8988T (cell line): ENCODE data around the gene DNTT.

Experiments used
- DNase-seq: peaks from one replicate; pipeline ENCODE4 v3.0.0; 2011

The DNTT gene

DNA sequence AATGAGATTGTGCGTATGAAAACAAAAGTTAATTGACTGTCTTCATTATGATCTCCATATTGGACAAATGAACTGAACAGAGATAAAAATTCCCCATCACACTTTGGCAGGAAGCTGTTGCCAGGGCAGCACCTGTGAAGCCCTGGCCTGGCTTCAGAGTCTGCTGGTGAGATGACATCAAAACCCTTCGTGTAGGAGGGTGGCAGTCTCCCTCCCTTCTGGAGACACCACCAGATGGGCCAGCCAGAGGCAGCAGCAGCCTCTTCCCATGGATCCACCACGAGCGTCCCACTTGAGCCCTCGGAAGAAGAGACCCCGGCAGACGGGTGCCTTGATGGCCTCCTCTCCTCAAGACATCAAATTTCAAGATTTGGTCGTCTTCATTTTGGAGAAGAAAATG lies at the start of gene DNTT:
Gene DNTT (plus strand): TSS at position 205 of the 400 bp plus-strand sequence. CDS start 64 bp downstream, at position 269.
- no peak for DNase-seq

DNA sequence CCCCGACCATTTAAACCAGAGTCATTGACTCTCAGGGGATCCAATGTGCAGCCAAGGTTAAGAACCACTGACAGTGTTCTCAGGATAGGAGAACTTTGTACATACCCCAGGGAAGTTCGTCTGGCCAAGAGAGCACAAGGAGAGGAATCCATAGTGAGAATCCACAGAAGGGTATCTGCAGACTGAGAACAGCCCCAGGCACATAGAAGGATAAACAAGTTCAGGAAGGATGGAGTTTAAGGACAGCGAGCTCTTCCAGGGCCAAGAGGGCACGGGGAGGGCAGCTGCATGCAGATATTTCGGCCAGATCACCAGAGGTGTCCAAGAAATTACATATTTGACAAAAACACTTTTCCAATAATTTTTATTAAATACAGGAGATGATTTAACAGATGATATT lies 49.3 kb upstream of the DNTT start:
- DNase-seq = no peak

DNA sequence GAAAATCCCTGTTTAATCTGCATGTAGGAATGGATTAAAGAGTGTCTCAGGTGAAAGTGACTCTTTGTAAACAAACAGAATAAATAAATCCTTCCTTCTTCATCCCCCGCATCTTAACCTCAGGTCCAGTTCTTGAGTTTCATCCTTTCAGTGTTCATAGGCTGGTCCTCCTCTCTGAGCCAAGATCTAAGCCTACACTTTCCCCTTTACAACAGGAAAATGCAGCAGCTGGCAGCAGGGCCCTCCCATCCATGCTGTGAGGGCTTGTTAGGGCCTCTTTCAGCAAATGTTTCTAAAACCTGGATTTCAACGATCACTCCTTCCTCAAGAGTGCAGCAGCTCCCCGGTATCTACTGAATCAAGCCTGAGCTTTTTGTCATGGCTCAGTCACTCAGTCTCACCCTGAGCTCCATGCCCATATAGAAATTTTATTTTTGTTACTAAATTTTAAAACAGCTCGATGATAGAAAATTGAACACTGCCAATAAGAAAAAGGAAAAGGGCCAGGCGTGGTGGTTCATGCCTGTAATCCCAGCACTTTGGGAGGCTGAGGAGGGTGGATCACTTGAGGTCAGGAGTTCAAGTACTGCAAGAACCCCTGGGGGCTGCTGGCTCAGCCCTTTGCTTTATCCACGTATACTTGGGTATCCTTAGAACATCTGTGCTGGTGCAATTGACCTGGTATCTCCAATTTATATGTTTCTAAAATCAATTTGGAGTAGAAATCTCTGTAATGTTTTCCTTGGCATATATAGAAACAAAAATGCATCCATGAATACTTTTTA lies 48.5 kb upstream of the DNTT start:
- DNase-seq = no peak

DNA sequence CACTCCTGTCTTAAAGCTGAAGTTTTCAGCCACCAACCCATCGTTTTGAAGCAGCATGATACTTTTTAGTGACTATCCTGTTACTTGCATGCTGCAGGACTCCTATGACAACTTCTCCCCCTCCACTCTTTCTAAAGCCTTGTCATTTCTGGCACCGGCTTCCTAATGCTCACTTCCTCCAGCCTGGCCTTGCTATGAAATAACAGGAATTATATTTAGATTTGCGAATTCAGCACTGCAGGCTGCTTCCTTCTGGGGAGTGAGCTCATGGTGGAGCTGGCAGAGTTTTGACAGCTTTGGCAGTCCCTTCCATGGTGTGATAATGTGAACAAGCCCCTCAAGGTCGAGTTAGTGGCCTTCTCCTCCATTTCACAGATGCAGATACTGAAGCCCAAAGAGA lies 46.3 kb upstream of the DNTT start:
- DNase-seq = no peak

DNA sequence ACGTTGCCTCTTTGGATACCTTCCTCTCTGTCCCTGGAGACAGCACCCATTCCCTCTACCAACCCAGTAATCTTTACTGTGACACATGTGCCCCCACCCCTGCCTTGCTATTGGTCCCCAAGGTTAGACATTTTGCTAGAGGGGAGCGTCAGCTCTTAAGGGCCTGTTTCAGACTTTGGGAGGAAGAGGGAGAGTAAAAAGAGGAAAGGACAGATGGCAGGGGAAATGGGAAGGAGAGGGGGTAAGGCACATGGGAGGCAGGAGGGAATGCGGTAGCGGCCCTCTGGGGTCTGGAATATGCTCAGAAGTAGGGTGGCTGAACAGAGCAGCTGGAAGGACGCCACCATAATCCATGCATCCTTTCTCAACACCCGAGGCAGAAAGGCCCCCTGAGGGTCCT lies 45.1 kb upstream of the DNTT start:
- no peak for DNase-seq

DNA sequence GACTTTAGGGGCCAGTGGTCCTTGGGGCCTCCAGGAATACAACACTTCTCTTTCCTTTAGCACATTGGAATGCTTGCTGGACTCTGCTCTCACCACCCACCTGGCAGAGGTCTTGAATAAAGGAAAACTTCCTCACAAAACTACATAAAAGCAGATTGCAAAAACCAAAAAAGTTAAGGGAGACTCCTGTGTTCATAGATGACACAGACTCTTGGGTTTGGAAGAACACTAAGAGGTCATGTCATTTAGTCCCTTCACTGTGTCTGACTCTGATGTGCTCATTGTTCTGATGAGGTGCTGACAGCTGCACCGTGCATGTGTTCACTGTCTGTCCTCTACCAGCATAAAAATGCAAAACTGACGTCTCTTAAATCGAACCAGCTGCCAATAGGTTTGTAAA lies 44.2 kb upstream of the DNTT start:
- no peak for DNase-seq

DNA sequence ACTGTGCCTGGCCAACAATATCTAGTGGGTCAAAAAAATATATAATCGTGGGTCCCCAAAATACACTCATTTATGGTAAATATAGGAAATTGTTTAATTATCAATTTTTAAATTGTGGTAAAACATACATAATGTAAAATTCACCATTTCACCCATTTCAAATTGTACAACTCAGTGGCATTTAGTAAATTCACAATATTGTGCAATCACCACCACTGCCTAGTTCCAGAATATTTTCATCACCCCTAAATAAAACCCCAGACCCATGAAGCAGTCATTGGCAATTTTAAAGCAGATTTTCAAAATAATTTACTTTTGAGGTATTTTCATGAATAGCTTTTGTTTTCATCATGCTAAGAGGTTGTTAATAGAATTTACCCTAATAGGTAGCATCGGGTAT lies 43.1 kb upstream of the DNTT start:
- no peak for DNase-seq

DNA sequence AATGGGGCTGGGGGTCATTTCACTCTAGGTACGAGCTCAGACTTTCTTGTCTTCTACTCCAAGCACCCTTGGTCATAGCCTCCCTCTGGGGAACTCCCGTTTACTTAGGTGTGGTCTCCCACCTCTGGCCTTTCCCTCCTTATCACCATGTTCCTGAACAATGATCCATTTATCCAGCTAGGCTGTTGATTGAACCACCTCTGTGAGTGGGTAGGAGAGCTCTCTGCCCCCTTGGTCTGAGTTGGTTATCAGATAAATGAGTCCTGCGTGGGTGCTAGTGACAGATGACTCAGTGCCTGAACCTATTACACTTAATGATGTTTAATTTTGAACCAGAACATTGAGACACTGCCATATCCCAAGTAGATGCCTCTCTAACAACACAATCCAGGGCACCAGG lies 42.3 kb upstream of the DNTT start:
- DNase-seq = no peak

DNA sequence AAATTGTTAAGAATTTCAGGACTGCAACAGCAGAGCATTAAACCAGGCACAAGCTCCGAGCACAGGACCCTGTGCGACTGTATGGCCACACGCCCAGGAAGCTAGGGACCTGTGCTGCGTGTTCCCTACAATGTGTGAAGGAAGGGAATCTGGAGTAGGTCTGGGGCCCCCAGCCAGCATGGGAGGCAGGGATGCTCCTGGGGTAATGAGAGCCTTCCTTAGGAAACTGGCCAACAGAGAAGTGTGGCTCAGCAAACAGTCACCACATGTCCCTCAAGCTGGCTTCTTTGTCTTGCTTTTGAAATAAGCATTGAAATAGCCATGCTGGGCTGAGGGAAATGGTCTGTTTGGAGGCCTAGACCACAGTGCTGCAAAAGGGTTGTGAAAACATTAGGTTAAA lies 41.1 kb upstream of the DNTT start:
- DNase-seq = no peak

DNA sequence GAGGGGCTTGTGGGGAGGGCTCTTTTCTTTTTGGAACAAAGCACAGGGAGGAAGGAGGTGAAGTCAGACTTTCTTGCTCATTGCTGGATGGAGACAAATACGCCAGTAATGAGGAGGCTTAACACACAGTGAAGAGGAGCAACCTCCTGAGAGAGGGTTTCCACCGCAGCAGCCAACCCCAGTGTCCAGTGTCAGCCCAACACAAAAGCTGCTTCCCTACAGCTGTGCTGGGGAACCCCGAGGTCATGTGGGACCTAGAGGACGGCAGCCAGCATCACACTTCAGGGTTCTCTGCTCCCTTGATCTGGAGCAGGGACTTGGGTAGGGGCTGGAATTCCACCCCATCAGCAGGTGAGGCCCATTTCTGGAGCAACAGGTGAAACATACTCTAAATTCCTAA lies 40.6 kb upstream of the DNTT start:
- no peak for DNase-seq

DNA sequence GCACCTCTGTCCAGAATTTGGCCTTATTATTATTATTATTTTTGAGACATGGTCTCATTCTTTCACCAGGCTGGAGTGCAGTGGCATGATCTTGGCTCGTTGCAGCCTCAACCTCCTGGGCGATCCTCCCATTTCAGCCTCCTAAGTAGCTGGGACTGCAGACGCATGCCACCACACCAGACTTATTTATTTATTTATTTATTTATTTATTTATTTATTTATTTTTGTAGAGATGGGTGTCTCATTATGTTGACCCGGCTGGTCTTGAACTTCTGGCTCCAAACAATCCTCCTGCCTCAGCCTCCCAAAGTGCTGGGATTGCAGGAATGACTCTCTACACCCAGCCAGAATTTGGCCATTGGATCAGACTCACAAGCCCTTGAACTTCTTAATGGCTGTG lies 39.3 kb upstream of the DNTT start:
- no peak for DNase-seq

DNA sequence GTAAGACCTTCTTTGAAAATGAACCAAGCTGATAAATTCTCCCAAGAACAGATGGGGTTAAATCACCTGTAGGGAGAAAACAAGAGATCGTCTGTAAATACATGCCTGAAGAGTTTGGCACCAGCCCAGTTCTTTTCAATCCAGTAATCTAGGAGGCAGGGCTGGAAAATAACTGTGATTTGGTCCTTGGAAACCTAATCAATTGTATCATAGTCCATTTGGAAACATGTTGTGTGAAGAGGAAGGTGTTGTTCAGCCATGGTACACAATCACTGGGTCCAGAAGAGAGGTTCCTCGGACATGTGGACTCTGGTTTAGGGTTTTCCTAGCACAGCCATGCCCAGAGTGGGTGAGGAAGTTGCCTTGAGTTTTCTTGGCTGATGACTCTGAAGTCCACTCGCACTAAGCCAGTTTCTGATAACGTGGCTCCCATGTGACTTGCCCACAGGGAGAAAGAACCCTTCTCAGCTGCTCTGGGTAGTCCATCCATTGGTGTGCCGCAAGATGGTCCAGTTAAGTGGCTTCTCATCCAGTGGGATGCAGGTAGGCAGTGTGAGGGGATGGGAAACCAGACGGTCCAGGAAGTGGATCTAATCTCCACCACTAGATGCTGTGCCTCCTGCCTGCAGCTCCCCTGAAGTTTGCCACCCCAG lies 38.0 kb upstream of the DNTT start:
- DNase-seq = no peak

DNA sequence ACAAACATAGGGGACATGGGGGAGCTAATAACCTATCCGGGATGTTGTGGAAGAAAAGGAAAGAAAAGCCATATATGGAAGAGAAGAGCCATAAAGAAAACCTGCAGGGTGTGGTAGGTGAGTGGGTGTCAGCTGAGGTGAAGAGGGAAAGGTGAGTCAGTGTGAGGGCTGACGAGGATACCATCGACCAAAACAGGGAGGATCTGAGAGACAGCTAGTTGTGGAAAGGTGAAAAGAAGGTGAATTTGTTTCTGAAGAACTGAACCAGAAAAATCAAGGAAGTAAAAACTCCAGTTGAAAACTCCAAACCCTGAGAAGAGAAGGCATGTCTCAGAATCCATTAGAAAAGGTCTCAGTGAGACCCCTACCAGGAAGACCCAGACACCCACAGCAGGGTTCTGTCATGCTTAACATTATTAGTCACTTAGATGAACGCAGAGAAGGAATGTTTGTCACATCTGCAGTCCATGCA lies 37.0 kb upstream of the DNTT start:
- no peak for DNase-seq

DNA sequence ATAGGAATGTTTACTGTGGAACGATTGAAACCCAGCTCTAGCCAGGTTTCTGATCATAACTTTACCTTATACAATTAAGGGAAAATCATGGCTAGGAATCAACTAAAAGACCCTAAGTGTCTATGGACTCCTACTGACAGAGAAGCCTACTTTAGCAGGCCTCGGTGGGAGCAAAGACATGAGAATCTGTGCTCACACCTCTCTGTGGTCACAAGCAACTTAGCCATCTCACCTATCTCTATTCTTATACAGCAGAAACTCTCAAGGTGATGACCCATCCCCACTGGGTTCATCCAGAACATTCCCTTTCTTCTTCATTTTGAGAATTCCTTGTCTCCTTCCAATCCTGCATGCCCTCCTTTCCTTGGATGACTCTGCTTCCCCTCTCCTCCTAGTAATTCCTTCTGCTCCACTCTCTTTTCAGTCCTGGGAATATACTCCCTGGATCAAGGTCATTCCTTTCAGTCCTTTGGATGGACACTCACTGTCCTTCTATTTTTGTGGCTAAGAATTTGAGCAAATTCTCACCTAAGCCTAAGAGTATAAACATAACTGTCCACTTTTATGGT lies 35.8 kb upstream of the DNTT start:
- no peak for DNase-seq

DNA sequence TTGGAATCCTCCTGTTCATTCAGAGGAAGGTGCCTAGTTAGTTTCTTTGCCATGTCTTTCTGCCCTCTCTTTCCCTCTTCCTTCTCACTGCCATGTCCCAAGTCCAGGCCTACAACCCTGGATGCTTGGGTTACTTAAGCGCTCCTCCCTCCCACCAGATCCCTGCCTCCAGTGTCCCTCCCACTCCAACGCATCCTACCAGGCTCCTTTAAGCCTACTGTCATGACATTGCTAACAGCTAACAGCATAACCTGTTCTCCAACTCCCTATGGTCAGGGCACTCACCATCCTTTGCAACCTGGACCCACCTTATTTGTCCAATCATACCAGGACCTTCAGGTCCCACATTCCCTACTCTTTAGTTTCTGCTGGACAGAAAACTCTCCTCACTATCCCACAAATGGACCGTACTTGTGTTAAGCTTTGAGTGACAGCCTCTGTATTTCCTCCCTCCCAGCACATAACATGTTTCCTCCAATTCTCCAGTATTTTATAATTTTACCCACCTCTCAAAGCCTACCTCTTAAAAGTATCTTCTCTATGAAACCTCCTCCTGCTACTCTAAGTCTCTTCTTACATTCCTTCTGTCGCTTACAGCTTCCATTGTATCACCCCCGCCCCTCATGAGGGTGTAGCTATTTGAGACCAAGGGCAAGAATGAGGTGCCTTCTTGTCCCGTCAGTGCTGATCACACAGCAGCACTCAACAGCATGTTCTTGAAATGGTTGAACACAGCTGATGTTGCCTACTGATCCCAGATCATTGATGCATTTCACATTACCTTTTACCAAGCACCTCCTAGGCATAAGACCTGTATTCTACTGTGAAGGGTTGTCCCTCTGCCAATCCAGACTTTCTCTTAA lies 34.6 kb upstream of the DNTT start:
- no peak for DNase-seq

DNA sequence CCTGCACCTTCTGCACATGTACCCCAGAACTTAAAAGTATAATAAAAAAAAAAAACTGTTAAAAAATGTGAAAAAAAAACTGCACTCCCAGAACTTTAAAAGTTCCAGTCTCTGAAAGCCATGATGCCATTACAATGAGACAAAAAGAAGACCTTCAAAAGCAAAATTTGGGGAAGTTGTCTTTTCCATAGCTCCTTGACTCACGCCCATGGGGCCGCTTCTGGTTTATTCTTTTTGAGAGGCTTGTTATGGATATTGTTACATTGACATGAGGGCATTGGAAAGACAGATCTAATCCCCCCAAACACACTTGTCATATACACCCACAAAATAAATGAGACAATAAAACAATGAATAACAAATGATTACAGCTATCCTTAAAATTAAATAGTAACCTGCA lies 33.7 kb upstream of the DNTT start:
- no peak for DNase-seq

DNA sequence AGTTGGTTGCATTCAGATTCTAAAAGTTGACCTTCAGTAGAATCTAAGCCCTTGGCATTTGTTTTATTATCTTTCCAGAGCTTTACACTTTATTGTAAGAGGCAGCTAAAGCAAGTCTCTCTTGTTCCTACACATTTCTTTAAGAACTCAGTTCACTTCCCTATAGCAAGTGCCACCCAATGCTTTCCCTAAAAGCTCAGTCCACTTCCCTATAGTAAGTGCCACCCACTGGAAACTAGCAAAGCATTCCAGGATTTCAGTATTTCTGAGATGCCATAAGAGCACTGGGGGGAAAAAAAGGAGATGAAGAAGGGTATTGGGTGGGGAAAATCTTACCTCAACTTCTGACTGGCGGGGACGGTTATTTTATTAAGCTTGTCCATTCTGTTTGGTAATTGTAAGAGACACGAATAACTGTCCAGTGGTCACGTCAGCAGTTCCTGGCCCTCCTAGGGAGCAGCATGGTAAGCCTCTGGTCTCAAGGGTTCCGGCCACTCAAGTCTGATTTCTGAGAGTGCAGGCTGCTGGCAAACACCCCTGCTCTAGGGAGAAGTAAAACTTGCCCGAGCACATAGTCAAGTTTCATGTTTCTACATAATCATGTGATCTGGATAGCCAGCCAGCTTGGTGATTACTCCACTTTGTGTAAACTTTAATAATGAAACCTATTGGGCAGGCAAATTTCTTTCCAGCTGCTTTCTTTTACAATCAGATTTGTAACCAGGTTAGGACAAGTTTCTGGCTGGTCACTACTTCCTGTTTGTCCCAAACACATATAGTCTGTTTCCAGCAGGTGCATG lies 33.0 kb upstream of the DNTT start, which contains the start of gene BLNK:
Gene BLNK (minus strand): TSS at position 554 of the 800 bp plus-strand sequence. CDS start 171 bp downstream, at position 383.
- no peak for DNase-seq

DNA sequence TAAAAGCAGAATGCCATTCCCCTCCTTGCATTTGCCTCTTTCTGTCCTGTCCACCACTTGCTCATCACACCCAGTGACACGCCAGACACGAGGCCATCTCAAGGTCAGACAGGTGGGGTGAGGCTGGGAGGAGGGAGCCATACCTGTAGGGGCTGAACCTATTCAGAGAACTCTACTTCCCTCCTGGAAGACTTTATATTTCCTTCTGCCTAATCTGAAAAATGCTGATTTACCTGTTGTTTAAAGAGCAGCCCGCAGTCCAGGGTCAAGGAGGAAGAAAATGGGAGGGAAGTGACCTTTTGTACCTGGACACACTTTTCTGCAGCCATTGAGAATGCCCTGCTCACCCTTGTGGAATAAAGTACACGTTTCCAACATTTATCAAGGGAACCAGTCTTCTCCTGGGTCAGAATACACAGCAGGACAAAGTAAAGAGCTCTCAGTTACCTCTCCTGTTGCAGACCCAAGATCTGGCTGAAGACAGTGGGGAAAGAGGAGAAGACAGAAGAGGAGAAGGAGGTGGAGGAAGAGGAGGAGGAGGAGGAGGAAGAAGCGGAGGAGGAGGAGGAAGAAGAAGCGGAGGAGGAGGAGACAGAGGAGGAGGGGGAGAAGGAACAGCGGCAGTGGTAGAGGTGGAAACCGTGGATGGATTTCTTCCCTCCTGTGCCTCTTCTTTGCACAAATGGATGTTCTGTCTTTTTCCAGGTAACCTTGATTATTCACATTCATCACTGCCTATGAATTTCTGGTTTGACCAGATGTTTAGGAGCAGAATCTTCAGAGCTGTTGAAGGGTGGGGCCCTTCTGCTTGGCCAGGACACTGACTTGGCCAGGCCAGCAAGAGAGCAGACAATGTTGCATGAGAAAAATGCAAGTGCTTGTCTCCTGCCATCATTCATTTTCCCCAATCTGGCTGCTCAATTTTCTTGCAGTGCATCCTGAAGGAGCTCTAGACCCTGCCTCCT lies 31.6 kb upstream of the DNTT start:
- no peak for DNase-seq

DNA sequence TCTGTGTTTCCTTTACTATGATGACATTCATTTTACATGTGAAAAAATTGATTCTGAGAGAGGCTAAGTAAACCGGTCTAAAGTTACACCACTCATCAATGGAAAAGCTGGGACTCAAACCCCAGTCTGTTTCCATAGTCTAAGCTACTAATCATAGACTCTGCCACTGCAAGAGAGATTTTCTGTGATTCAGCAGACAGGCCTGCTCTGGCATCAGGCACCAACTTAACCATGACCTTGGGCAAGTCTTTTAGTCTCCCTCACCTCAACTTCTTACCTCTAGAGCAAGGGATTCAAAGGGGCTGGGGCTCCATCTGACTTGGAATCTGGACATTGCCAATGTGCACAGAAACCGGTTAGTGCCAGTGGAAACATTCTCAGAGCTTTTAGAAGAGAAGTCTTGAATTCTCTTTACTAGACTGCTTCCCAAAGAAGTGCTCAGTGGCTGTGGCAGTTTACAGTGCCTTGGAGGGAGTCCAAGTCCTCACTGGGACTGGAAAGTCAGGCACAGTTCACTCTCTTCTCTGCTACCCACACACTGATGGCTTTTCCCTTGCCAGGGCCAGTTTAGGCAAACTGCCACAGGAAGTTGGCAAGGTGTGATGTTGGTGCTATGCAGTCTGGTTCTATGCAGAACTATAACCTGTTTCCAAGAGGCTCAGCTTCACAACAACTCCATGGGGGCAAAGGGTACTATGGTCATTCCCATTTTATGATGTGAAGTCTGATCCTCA lies 28.4 kb upstream of the DNTT start:
- DNase-seq = no peak

DNA sequence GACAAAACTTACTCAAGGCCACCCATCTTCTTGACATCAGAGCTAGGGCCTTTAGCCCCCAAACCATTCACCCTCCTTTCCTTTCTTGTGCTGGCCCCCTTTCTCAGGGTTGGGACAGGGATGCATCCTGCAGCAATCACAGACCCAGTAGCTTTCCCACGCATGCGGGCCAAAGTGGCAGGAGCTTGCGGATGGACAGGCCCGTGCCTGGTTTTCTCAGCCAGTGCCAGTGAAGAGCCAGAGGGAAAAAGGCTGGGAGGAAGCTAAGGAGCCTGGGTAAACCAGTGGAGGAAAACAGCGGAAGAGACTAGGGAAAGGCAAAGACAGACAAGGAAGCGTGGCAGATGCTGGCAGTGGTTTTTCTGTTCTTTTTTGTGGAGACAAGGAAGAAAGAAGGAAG lies 27.8 kb upstream of the DNTT start:
- no peak for DNase-seq
